Lower lobe of right lung (tissue), 2 donors: ENCODE results near the gene MLXIPL. TPM values are rescaled to one million over a fixed set of nuclear protein-coding genes. Genes with fewer than 3 reads are reported as not detected.
A peak's percentile ranks its signal among the peaks of the same experiment; 100 is the strongest.

Source experiments
- ATAC-seq, 2 donors: fragments of 200-7000 bp; cut with Tn5 transposase; one replicate each; pipeline ENCODE4 v1.9.1; 2020 to 2022; ENCODE audit warnings: mild to moderate bottlenecking in 2 of 2, moderate library complexity in 2 of 2
- DNase-seq: peaks from one replicate; pipeline ENCODE4 v3.0.0-alpha.2; 2020
- H3K27ac ChIP-seq: fragments of 200-600 bp; one replicate; pipeline ENCODE4 v1.8.0; 2022
- H3K27me3 ChIP-seq: fragments of 200-600 bp; one replicate; pipeline ENCODE4 v1.8.0; 2022; ENCODE audit warnings: low read depth
- H3K36me3 ChIP-seq: fragments of 200-600 bp; one replicate; pipeline ENCODE4 v1.8.0; 2022; ENCODE audit warnings: mild to moderate bottlenecking
- H3K4me1 ChIP-seq: fragments of 200-600 bp; one replicate; pipeline ENCODE4 v1.8.0; 2022
- H3K4me3 ChIP-seq: fragments of 200-600 bp; one replicate; pipeline ENCODE4 v1.8.0; 2022; ENCODE audit warnings: mild to moderate bottlenecking
- H3K9me3 ChIP-seq: fragments of 200-600 bp; one replicate; pipeline ENCODE4 v1.8.0; 2022
- intact Hi-C: fragments of 100-400 bp; cut with DNase I; formaldehyde crosslinking; loops from one replicate; pipeline ENCODE4 v1.11.0; 2022
- total RNA-seq: library from RNA; stranded (reverse); fragmentation: NEBNext Ultra II Directional; extraction: Animal tissue kit (Norgen Biotek cat#: 25700); gene quantifications from one replicate; pipeline ENCODE4 v1.2.1, GENCODE V29; 2021
- TF ChIP-seq, protein P1 (sequence below): fragments of 200-600 bp; IDR thresholded peaks from one replicate; pipeline ENCODE4 v1.8.0; 2022; ENCODE audit warnings: antibody characterized with exemption, mild to moderate bottlenecking
- donor health status: DM: no; HTN: yes; CAD: no; lungs with severe emphysema.

The MLXIPL gene
- total RNA-seq, 1 donor from 2014 or later = 10.7 TPM

DNA sequence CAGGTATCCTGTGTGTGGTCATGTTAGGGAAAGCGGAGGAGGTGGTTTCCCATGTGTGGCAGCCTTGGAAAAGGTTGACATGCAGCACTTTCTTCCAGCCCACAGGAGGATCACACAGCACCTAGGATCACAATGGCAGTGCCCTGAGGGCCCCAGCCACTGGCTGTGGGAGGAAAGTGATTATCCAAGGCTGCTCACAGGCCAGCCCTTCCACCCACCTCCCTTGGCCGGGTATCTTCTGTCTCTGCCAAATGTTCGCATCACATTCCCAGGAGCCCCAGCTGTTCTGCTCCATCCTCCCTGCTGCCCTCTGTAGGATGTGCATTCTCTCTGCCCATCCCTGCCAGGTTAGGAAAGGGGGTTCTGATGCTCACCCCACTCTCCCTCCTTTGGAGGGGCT, 2.5 kb upstream of the MLXIPL start:
- Histone ChIP-seq H3K27me3 (peaks cover 51% of the 10 kb centered on the region), H3K4me1 (peaks cover 22% of the 10 kb centered on the region), H3K36me3 (no peaks in the 10 kb centered on the region), H3K4me3 (no peak overlapping the region), H3K9me3 (no peaks in the 10 kb centered on the region), H3K27ac (no peak overlapping the region)
- TF ChIP-seq, protein P1, sequence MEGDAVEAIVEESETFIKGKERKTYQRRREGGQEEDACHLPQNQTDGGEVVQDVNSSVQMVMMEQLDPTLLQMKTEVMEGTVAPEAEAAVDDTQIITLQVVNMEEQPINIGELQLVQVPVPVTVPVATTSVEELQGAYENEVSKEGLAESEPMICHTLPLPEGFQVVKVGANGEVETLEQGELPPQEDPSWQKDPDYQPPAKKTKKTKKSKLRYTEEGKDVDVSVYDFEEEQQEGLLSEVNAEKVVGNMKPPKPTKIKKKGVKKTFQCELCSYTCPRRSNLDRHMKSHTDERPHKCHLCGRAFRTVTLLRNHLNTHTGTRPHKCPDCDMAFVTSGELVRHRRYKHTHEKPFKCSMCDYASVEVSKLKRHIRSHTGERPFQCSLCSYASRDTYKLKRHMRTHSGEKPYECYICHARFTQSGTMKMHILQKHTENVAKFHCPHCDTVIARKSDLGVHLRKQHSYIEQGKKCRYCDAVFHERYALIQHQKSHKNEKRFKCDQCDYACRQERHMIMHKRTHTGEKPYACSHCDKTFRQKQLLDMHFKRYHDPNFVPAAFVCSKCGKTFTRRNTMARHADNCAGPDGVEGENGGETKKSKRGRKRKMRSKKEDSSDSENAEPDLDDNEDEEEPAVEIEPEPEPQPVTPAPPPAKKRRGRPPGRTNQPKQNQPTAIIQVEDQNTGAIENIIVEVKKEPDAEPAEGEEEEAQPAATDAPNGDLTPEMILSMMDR = no peak
- ATAC-seq (no peak), DNase-seq (no peak)
- intact Hi-C loops = no loop called here

- H3K27me3 ChIP-seq = peaks cover 55% of the 10 kb centered on the region
- no peak for DNase-seq
- no peaks in the 10 kb centered on the region for H3K9me3 ChIP-seq
- no peak overlapping the region for H3K4me3 ChIP-seq
- H3K27ac ChIP-seq = no peak overlapping the region
- H3K4me1 ChIP-seq = peaks cover 22% of the 10 kb centered on the region
- TF ChIP-seq, protein P1 = no peak
- intact Hi-C loops = no loop called here
- H3K36me3 ChIP-seq = no peaks in the 10 kb centered on the region
- ATAC-seq = no peak
These were observed 954 bp upstream of the MLXIPL start for GRCh38 chr7:73625276-73625675.

DNA sequence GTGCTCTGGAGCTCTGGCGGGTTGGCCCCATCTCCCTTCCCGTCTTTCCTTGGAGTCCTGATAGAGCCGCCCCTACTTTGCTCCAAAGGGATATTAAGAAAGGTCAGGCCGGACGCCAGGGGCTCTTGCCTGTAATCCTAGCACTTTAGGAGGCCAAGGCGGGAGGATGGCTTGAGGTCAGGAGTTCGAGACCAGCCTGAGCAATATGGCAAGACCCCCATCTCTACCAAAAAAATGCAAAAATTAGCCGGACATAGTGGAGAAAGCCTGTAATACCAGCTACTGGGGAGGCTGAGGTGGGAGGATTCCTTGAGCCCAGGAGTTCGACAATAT, 313 bp upstream of the MLXIPL start:
- TF ChIP-seq, protein P1 = no peak
- Histone ChIP-seq H3K36me3 (no peaks in the 10 kb centered on the region), H3K27ac (no peak overlapping the region), H3K9me3 (no peaks in the 10 kb centered on the region), H3K4me1 (peaks cover 22% of the 10 kb centered on the region), H3K27me3 (peaks cover 55% of the 10 kb centered on the region), H3K4me3 (peak overlapping the region; percentile 60)
- no peak for ATAC-seq
- intact Hi-C loops = no loop called here
- DNase-seq = no peak

DNA sequence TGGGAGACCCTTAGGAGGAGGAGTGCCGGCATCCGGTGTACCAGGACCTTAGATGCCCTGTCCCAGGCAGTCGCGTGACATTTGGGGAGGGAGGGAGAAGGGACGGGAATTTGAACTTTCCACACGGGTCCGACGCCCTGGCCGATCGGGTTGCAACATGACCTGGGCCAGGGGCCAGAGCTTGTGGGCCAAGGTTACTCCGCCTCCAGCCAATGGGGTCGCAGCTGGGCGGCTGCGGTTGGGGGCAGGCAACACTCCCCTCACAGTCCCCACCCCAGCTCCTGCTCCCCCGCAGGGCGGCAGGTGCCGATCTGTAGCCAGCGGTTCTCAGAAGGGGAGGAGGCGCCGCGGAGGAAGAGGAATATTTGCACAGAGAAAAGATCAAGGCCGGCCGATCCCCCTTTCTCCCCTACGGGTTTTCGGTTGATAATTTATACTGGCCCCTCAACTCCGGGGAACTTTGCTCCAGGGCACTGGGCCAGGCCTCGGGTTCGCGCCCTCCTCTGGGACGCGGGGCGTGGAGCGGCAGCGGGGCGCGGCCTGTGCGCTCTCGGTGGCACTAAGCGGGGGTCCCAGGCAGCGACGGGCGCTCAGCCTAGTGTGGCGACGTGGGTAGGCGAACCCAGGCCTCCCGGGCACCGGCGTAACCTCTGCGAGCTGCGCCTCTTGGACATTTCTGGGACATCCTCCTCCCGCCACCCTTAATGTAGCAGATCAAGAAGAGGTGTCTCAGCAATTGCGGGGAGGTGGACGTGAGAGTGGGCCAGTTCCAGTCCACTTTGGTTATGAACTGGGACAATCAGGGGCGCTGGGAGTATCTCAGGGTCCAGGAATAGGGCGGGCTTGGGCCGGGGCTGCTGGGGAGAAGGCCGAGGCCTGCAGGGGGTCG, 1.2 kb downstream of the MLXIPL start:
- ATAC-seq (peak; percentile 28 to 39), DNase-seq (peak; percentile 55)
- Histone ChIP-seq H3K27ac (no peak overlapping the region), H3K4me1 (peaks cover 22% of the 10 kb centered on the region), H3K9me3 (no peaks in the 10 kb centered on the region), H3K4me3 (peak overlapping the region; percentile 60), H3K27me3 (peaks cover 51% of the 10 kb centered on the region), H3K36me3 (no peaks in the 10 kb centered on the region)
- intact Hi-C loops = no loop called here
- TF ChIP-seq, protein P1 = no peak

GRCh38 chr7:73622527-73622908, 1.8 kb downstream of the MLXIPL start:
- peak overlapping the region; percentile 60 for H3K4me3 ChIP-seq
- DNase-seq = no peak
- peaks cover 22% of the 10 kb centered on the region for H3K4me1 ChIP-seq
- no peak overlapping the region for H3K27ac ChIP-seq
- intact Hi-C loops = no loop called here
- no peak for ATAC-seq
- no peaks in the 10 kb centered on the region for H3K9me3 ChIP-seq
- H3K36me3 ChIP-seq = no peaks in the 10 kb centered on the region
- TF ChIP-seq, protein P1 = no peak
- peaks cover 45% of the 10 kb centered on the region for H3K27me3 ChIP-seq
